Heart left ventricle (tissue), 16 donors: ENCODE measurements around the gene U2AF1L4. TPM values are rescaled to one million over a fixed set of nuclear protein-coding genes. Genes with fewer than 3 reads are reported as not detected.

ENCODE experiments used
- ATAC-seq, 4 donors: fragments of 200-7000 bp; cut with Tn5 transposase; one replicate each; pipeline ENCODE4 v1.9.1; 2020 to 2022; ENCODE audit warnings: moderate library complexity in 4 of 4, mild to moderate bottlenecking in 3 of 4, moderate number of reproducible peaks in 1 of 4
- DNase-seq, 5 donors: peaks; one replicate each; pipeline ENCODE4 v3.0.0-alpha.2; 2020
- H3K27ac ChIP-seq, 12 donors: fragments of 200-600 bp; sonication (generic) in 4 of 12; one replicate each; pipeline versions ENCODE4 v1.5.0 to v1.8.0; 2016 to 2022; ENCODE audit warnings: mild to moderate bottlenecking in 2 of 12
- H3K27me3 ChIP-seq, 9 donors: fragments of 200-600 bp; sonication (generic) in 2 of 9; one replicate each; pipeline versions ENCODE4 v1.5.1 to v1.8.0; 2016 to 2022; ENCODE audit warnings: mild to moderate bottlenecking in 3 of 9
- H3K36me3 ChIP-seq, 9 donors: fragments of 200-600 bp; sonication (generic) in 2 of 9; one replicate each; pipeline versions ENCODE4 v1.5.0 to v1.8.0; 2018 to 2022; ENCODE audit warnings: mild to moderate bottlenecking in 2 of 9
- H3K4me1 ChIP-seq, 12 donors: fragments of 200-600 bp; sonication (generic) in 4 of 12; one replicate each; pipeline versions ENCODE4 v1.5.0 to v1.8.0; 2016 to 2022; ENCODE audit warnings: mild to moderate bottlenecking in 3 of 12
- H3K4me3 ChIP-seq, 12 donors: fragments of 200-600 bp; sonication (generic) in 4 of 12; one replicate each; pipeline versions ENCODE4 v1.5.0 to v1.8.0; 2017 to 2022; ENCODE audit warnings: mild to moderate bottlenecking in 9 of 12, moderate library complexity in 4 of 12
- H3K9me3 ChIP-seq, 12 donors: fragments of 200-600 bp; sonication (generic) in 4 of 12; one replicate each; pipeline versions ENCODE4 v1.5.0 to v1.8.0; 2016 to 2022; ENCODE audit warnings: mild to moderate bottlenecking in 1 of 12
- CTCF ChIP-seq, 12 donors: fragments of 200-600 bp; sonication (generic) in 4 of 12; IDR thresholded peaks; one replicate each; pipeline versions ENCODE4 v1.5.0 to v1.8.0; 2018 to 2022; ENCODE audit warnings: antibody characterized with exemption in 12 of 12, mild to moderate bottlenecking in 5 of 12
- POLR2A ChIP-seq, 2 donors: fragments of 450-650 bp; IDR thresholded peaks; one replicate each; pipeline ENCODE4 v1.6.1; 2017; ENCODE audit warnings: antibody characterized with exemption in 2 of 2, mild to moderate bottlenecking in 2 of 2, moderate library complexity in 2 of 2
- WGBS, 4 donors: extraction: QIAGEN DNeasy Blood & Tissue Kit in 2 of 4; methylation state at CpG; one replicate each; pipeline versions ENCODE4 v1.1.5 to v1.1.7; 2013 to 2018; 5-methylcytosine and 5-hydroxymethylcytosine counted together
- intact Hi-C, 10 donors: fragments of 100-400 bp; cut with DNase I; formaldehyde crosslinking; loops; one replicate each; pipeline versions ENCODE4 v1.11.1 to v1.14.2; 2022
- polyA plus RNA-seq, 2 donors: library from polyadenylated mRNA; stranded (reverse); fragments of 200-250 nt; gene quantifications; one replicate each; pipeline ENCODE4 v1.2.3, GENCODE V29; 2013
- total RNA-seq, 9 donors: library from RNA; depleted of rRNA in 2 of 9; stranded (reverse); fragments of >200 nt in 2 of 9; fragmentation: NEBNext Ultra II Directional in 3 of 9; extraction: Animal tissue kit (Norgen Biotek cat#: 25700) in 3 of 9; gene quantifications; one replicate each; pipeline versions ENCODE4 v1.1.0 to v1.2.4, GENCODE V29; 2016 to 2023
- donor health status: ischemic (EF 13 %, LVEDD 7.1; RV severe dilation, severe dysfunction).
- donor health status: healthy with polysubstance abuse.
- donor health status: DM: no; HTN: yes; CAD: no.
- donor health status: DM: no; HTN: no; CAD: no.
- donor health status: ischemic (EF 25% LVEDD 6.9; RV normal size, moderate dysfunction).
- donor health status: ischemic (EF 25% LVEDD 5.7; RV mildly dilated, moderate dysfunction).
- donor health status: healthy.
- donor health status: DM: yes; HTN: yes; CAD: no.
- donor health status: ischemic (EF 35%, LVEDD 5.7; RV mildly dilated, moderate dysfunction).
- donor health status: nonischemic (EF 11% LVEDD 7.7; RV severe dilation, severe dysfunction).
- donor health status: DM: yes; HTN: yes; CAD: no.
- donor health status: PGD.
- donor health status: ischemic (EF 29% LVEDD 5.4; RV normal size, mild dysfunction).
- donor health status: nonischemic (EF 23%, LVEDD 6.1; RV moderate dilation, normal function).

The U2AF1L4 gene
- total and polyA plus RNA-seq, 11 donors = 7.2 to 32.8 (median 20.9) TPM

GRCh38 chr19:35777961-35778360, 32.7 kb upstream of the U2AF1L4 start:
- no peak overlapping the region for H3K27ac ChIP-seq
- H3K9me3 ChIP-seq = no peaks in the 10 kb centered on the region
- intact Hi-C loops = loop anchor here in 2 of 10 donors (10.0 kb wide), 2 partner anchors 107 to 157 kb away; partner anchors contain the start of gene LRFN3 (in 1 of the 2)
- H3K4me3 ChIP-seq = no peak overlapping the region
- H3K36me3 ChIP-seq = peaks cover 0 to 46% (median 12%) of the 10 kb centered on the region in 9 donors
- TF ChIP-seq POLR2A (IDR thresholded peaks at IDR 0.05) (no peak), CTCF (IDR thresholded peaks at IDR 0.05) (no peak)
- no peaks in the 10 kb centered on the region for H3K27me3 ChIP-seq
- DNase-seq (no peak), ATAC-seq (no peak)
- peaks cover 0 to 17% (median 5%) of the 10 kb centered on the region in 12 donors for H3K4me1 ChIP-seq
- 79 to 97% (median 91%) methylated on average over 7 of the region's 7 CpGs for WGBS, 4 donors

- peaks cover 0 to 39% (median 10%) of the 10 kb centered on the region in 9 donors for H3K36me3 ChIP-seq
- 66 to 76% (median 74%) methylated on average over 17 to 19 of the region's 19 CpGs for WGBS, 4 donors
- H3K27ac ChIP-seq = no peak overlapping the region
- H3K27me3 ChIP-seq = no peaks in the 10 kb centered on the region
- peaks cover 0 to 17% (median 5%) of the 10 kb centered on the region in 12 donors for H3K4me1 ChIP-seq
- H3K4me3 ChIP-seq = no peak overlapping the region
- no peaks in the 10 kb centered on the region for H3K9me3 ChIP-seq
- intact Hi-C loops = loop anchor here in 2 of 10 donors (10.0 kb wide), 2 partner anchors 108 to 158 kb away; partner anchors contain the start of gene LRFN3 (in 1 of the 2)
- no peak for TF ChIP-seq POLR2A (IDR thresholded peaks at IDR 0.05)
- no peak for TF ChIP-seq CTCF (IDR thresholded peaks at IDR 0.05)
- ATAC-seq (no peak), DNase-seq (no peak)
Measured at GRCh38 chr19:35777086-35777841, 32.0 kb upstream of the U2AF1L4 start.

GRCh38 chr19:35776102-35776788, 31.0 kb upstream of the U2AF1L4 start:
- ATAC-seq (no peak), DNase-seq (no peak)
- H3K4me3 ChIP-seq = peak overlapping the region; percentile 68 to 99 (median 92)
- intact Hi-C loops = loop anchor here in 2 of 10 donors (10.0 kb wide), 2 partner anchors 109 to 159 kb away; partner anchors contain the start of gene LRFN3 (in 1 of the 2)
- no peak for TF ChIP-seq CTCF (IDR thresholded peaks at IDR 0.05)
- no peak for TF ChIP-seq POLR2A (IDR thresholded peaks at IDR 0.05)
- H3K27ac ChIP-seq = peak overlapping the region in 3 of 12 donors; percentile 1 to 77 (median 58)
- no peaks in the 10 kb centered on the region for H3K9me3 ChIP-seq
- H3K36me3 ChIP-seq = peaks cover 0 to 31% (median 9%) of the 10 kb centered on the region in 9 donors
- WGBS, 4 donors = 56 to 62% (median 57%) methylated on average over 13 of the region's 13 CpGs
- H3K4me1 ChIP-seq = peaks cover 0 to 17% (median 5%) of the 10 kb centered on the region in 12 donors
- H3K27me3 ChIP-seq = no peaks in the 10 kb centered on the region
